Fibroblast of skin of right biceps (primary cell): Measurements from ENCODE around the gene ZG16.
"Not testable (repeated sequence)": the region's sequence is repeated elsewhere in the genome, so short reads cannot be mapped to it uniquely, and the experiment has no call there.

Experiments used
- DNase-seq: peaks from one replicate; pipeline ENCODE4 v3.0.0-alpha.2; 2013

Gene ZG16

DNA sequence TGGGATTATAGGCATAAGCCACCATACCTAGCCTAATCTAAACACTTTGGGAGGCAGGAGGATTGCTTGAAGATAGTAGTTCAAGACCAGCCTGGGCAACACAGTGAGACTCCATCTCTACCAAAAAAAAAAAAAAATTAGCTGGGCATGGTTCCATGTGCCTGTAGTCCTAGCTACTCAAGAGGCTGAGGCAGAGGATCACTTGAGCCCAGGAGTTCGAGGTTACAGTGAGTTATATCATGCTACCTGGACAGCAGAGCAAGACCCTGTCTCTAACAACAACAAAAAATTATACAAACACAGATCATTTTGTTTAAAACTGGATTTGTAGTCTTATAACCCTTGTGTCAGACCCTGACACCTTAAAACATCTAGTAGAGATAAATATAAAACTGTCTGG is 24.5 kb upstream of the ZG16 start:
- no peak for DNase-seq

DNA sequence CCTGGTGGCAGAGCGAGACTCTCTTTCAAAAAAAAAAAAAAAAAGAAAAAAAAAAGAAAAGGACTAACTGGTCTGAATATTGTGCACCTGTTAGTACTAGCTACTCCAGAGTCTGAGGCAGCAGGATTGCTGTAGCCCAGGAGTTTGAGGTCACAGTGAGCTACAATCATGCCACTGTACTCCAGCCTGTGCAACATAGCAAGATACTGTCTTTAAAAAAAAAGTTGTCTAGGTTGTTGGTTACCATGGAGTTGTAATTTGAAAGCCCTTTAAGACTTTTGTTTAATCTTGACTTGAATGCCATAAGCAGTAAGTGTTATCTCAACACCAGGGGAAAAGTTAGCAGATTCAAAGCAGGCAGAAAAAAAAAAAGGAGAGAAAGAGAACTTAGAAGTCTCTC is 21.4 kb upstream of the ZG16 start:
- no peak for DNase-seq

- DNase-seq = not testable (repeated sequence)
These were observed 21.0 kb upstream of the ZG16 start for GRCh38 chr16:29757086-29757485.

DNA sequence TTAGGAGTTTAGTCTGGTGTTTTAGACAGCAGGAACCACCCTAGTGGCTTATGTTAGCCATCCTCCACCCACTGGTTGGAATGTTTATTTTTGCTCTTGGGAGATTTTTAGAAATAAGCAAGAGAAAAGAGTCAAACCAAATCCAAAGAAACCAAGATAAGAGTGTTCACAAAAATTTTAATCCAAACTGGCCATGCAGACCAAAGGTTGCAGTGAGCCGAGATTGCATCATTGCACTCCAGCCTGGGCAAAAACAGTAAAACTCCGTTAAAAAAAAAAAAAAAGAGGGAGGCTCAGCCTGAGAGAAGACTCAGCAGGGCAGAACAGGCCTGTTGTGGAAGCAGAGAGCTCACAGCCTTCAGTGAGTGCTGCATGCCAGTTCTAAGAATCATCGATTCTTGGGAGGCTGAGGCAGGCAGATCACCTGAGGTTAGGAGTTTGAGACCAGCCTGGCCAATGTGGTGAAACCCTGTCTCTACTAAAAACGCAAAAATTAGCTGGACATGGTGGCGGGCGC is 20.0 kb upstream of the ZG16 start:
- DNase-seq = peak; percentile 26

- no peak for DNase-seq
These were observed 17.3 kb upstream of the ZG16 start for GRCh38 chr16:29760567-29761279.

DNA sequence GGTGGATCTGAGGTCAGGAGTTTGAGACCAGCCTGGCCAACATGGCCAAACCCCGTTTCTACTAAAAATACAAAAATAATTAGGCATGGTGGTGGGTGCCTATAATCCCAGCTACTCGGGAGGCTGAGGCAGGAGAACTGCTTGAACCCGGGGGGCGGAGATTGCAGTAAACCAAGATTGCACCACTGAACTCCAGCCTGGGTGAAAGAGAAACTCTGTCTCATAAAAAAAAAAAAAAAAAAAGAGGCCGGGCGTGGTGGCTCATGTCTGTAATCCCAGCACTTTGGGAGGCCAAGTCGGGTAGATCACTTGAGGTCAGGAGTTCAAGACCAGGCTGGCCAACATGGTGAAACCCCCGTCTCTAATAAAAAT is 16.8 kb upstream of the ZG16 start:
- not testable (repeated sequence) for DNase-seq

DNA sequence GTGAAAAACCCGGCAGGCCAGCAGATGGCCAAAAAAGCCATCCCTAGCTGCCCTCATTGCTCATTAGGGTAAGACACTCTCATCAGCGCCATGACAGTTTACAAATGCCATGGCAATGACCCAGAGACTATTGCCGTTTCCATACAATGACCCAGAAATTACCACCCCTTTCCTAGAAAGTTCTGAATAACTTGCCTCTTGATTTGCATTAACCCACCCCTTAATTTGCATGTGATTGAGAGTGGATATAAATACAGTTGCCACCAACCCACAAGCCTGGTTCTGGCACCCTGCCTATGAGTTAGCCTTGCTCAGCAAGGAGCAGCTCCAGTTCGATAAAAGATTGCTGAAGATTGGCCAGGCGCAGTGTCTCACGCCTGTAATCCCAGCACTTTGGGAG is 16.2 kb upstream of the ZG16 start:
- DNase-seq = no peak

DNA sequence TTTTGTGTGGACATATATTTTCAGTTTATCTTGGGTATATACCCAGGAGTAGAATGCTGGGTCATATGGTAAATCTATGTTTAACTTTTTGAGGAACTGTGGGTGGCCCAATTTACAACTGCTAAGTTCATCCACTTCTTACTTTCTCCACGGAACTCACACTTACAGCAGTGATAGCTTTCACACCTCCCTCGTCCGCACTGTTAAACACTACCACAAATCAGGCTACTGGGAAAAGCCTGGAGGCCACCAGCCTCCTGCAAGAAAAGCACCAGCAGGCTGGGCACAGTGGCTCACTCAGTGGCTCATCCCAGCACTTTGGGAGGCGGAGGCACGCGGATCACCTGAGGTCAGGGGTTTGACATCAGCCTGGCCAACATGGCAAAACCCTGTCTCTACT is 14.7 kb upstream of the ZG16 start:
- DNase-seq = no peak

- no peak for DNase-seq
These were observed 12.7 kb upstream of the ZG16 start for GRCh38 chr16:29765167-29766032.

GRCh38 chr16:29766571-29766970 is 11.5 kb upstream of the ZG16 start:
- DNase-seq = no peak

GRCh38 chr16:29767062-29767461 is 11.0 kb upstream of the ZG16 start:
- DNase-seq = no peak

DNA sequence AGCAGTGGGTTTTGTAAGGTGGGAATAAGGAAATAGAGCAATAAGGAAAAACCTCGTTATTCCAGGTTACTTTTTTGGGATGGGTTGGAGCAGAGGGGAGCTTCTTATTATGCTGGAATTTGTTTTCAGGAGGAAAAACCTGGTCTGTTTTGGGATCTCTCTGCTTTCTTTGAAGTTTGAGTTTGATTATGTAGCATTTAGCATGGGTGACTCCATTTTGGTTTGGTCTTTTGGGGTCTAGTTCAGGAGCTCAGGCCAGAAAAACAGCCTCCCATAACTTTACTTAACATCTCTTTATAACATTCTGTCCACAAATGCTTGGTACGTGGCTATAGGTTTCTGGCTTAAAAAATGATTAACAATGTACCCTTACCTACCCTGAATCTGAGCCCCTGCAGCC is 8.5 kb upstream of the ZG16 start:
- no peak for DNase-seq

DNA sequence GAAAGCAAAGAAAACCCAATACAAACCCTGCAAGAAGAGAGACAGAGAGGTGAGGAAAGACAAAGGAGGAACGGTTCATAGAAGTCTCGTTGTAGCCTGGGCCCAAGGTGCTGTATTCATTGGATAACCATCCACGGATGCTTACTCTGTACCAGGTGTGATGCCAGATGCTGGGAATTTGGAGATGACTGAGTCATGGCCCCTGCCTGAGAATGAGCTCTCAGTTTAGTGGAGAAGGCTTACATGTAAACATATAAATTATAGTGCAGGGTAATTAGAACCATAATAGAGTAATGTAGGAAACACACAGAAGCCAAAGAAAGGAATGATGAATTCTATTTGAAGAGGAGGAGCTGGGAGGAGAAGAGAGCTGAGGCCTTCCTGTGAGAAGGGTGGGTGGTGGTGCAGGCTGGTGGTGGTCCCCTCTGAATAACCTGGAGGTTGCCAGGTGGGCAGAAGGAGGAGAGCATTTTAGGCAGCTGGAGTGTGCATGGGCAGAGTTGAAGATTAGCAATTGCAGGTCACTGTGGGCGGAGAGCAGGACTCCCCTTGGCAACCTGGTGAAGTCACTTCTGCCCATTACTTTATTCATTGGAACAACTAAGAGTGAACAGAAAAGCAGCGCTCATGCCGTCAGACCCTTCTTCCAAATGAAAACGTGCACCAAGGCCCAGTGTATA is 7.7 kb upstream of the ZG16 start:
- DNase-seq = no peak

DNA sequence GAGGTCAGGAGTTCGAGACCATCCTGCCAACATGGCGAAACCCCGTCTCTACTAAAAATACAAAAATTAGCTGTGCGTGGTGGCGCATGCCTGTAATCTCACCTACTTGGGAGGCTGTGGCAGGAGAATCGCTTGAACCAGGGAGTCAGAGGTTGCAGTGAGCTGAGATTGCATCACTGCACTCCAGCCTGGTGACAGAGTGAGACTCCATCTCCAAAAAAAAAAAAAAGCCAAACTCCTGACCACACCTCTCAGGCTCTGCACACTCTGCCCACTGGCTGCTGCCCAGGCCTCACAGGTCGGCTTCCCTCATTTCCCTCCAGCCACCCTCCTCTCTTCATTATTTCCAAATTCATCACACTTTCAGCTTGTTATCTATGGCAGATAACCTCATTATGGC is 5.7 kb upstream of the ZG16 start:
- not testable (repeated sequence) for DNase-seq

GRCh38 chr16:29774730-29775129 is 3.3 kb upstream of the ZG16 start:
- no peak for DNase-seq

DNA sequence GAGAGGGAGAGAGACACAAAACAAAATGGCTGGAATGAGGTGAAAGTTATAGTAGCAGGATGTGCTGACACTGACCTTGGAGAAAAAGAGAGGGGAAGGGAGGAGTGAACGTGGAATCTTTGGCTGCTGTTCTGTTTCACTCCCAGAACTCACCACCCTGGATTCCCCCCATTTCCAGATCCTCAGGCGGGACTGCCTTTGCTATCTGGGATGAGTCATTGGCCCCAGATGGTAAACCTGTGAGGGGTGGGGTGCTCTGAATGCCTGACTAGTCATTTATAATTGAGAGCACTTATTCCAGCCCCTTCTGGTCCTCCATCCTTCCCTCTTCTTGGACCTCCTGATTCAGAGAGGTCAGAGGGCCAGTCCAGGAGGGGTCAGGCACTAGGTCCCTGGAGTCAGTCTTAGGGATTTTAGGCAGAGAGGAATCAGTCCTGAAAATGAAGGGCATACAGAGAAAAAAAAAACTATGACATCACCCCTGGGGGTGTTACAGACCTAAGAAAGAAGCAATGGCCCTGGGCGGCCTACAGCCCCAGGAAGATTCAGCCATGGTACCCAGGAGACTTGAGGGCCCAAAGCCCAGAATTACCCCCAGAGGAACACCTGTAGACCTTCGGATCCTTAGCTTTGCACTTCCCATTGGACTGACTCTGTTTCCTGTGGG is 2.2 kb upstream of the ZG16 start:
- peak; percentile 45 for DNase-seq

- no peak for DNase-seq
These were observed 1.4 kb downstream of the ZG16 start for GRCh38 chr16:29779474-29779873.

DNA sequence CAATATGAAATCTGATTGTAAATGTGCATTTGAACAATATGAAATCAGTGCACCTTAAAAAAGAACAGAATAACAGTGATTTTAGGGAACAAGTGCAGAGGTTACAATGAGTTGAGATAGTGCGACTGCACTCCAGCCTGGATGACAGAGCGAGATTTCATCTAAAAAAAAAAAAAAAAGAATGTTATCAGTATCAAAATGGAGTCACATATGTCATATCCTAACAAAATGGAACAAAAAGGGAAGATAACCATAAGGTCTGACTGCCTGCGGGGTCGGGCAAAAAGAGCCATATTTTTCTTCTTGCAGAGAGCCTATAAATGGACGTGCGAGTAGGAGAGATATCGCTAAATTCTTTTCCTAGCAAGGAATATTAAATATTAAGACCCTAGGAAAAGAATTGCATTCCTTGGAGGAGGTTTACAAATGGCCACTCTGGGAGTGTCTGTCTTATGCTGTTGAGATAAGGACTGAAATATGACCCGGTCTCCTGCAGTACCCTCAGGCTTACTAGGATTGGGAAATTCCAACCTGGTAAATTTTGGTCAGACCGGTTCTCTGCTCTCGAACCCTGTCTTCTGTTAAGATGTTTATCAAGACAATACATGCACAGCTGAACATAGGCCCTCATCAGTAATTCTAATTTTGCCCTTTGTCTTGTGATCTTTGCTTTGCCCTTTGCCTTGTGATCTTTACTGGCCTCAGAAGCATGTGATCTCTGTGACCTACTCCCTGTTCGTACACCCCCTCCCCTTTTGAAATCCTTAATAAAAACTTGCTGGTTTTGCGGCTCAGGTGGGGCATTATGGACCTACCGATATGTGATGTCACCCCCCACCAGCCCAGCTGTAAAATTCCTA is 5.3 kb downstream of the ZG16 start:
- not testable (repeated sequence) for DNase-seq

GRCh38 chr16:29784157-29784556 is 6.1 kb downstream of the ZG16 start:
- no peak for DNase-seq

DNA sequence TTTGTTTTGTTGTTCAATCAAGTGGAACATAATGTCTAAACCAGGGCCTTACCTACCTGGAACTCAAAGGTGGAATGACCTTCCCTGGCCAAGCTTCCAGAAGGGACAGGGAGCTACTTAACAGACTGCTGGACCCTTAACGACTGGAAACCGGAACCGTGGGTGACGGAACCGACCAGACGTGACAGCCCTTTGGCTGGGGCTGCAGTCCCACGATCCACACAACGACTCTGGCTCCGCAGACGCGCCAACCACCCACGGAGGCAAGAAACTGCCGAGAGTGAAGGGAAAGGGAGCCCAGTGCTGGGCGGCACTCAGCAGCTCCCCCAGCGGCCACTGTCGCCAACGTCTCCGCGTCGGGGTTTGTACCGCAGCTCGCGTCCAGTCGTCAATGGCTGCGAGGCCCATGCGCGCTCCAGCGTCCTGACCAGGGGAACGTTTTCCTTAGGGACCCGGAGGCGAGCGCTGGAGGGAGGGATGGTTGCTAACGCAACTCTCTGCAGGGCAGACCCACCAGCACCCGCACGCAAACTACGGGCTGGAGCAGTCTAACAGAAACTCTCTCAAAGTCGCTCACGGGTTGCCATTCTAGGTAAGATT is 6.9 kb downstream of the ZG16 start:
- DNase-seq = peak; percentile 61

GRCh38 chr16:29787155-29787554 is 9.1 kb downstream of the ZG16 start:
- not testable (repeated sequence) for DNase-seq

GRCh38 chr16:29789775-29790182 is 11.7 kb downstream of the ZG16 start:
- DNase-seq = no peak
